T47D (cell line): ENCODE data around the gene IQSEC1.

ENCODE experiments used
- DNase-seq, 2 experiments: peaks; one replicate each; pipeline versions ENCODE4 v3.0.0 to v3.0.0-alpha.2; 2011 to 2012; ENCODE audit warnings: low read depth in 1 of 2, low spot score in 1 of 2
- JUND ChIP-seq: IDR thresholded peaks from 2 replicates; pipeline ENCODE4 v1.6.1; 2012; ENCODE audit warnings: low read depth
- in situ Hi-C: cut with HindIII; loops from 2 replicates; pipeline ENCODE4 v1.10.0; 2016; ENCODE audit warnings: low sequenced_read_pairs, low pct_unique_long_range_greater_than_20kb

The IQSEC1 gene

DNA sequence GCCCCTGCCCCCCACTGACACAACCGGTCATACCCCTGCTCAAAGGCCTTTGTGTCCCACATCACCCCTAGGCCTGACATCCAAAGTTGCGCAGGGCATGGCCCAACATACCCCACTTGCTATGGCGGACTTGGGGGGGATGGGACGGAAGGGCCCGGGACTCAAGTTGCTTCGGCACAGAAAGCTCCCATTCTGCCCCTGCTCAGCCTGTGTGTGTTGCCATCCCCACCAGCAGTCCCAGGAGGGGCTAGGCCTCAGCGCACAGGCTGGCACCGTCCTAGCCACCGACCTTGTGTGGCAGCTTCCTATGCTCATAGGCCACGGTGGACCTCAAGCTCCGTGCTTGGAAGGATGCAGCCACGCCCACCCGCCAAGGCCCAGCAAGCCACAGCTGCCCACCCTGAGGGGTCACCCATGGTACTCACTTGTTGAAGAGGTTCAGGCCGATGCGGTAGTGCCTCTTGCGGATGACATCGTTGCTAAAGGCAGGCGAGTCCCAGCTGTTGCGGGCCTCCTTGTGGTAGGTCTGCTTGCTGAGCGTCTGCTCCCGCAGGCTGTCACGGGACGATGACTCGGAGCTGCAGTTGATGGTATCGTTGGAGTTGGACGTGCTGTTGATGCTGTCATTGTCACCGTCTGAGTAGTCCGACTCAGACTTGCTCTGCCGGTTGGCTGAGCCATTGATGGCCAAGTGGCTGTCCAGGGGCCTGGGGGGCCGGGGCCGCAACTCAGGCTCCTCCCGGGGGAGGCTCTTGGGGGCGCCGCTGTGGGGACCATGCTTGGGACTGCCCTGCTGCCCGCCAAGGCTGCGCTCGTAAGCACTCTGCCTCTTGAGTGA, 138.0 kb downstream of the IQSEC1 start:
- in situ Hi-C loops, result no loop called here
- TF ChIP-seq JUND, result no peak
- no peak for DNase-seq

DNA sequence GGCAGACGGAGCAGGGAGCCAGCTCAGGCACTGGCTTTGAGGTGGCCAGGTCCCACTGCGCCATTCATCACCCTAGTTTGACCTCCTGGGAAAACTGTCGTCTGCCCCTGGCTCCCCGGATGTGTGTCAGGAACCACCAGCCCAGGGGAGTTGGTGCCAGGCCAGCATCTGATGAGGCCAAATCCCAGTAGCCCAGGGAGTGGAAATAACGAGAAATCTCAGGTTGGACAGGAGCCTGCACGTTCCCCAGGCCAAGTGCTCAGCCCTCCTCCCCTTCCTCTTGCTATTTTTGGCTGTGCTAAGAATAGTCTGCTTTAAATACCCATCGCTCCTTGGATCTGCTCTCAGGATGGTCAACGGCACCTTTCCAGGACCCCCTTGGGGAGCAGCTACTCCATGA, 138.8 kb downstream of the IQSEC1 start:
- TF ChIP-seq JUND, result no peak
- no peak for DNase-seq
- in situ Hi-C loops, result no loop called here

DNA sequence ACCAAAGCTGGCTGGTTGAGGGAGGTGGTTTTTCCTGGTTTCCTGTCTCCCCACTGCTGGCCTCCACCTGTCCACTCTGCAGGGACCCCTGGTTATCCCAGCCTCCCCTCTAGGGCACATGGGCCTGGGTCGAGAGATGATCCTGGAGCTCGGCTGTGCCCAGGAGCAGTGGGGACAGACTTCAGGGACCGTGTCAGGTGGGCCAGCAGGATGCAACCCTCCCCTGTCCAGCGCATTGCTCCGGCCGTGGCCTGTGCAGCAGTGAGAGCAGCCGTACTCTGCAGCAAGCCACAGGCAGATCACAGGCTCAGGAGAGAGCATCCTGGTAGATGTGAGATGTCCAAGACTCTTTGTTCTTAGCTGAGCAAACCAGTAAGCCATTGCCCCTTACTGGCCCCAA, 139.3 kb downstream of the IQSEC1 start:
- no peak for TF ChIP-seq JUND
- no peak for DNase-seq
- in situ Hi-C loops, result no loop called here

DNA sequence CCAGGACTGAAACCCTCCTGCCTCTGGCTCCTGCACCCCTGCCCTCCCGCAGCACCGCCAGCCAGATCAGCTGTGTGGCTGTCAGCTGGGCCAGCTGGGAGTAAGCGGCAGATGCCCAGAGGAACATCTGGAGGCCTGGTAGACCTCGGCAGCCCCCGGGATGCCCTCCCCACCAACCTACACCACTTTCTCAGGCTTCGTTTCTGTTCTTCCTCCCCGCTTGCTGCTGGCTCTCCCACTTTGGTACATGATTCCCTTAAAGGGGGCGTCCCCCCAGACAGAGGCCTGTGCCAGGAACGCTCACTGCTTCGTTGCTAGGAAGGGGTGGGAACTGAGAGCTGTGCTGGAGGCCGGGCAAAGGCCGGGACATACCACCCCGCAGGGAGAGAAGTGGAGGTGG, 140.5 kb downstream of the IQSEC1 start:
- in situ Hi-C loops, result no loop called here
- TF ChIP-seq JUND, result no peak
- no peak for DNase-seq

DNA sequence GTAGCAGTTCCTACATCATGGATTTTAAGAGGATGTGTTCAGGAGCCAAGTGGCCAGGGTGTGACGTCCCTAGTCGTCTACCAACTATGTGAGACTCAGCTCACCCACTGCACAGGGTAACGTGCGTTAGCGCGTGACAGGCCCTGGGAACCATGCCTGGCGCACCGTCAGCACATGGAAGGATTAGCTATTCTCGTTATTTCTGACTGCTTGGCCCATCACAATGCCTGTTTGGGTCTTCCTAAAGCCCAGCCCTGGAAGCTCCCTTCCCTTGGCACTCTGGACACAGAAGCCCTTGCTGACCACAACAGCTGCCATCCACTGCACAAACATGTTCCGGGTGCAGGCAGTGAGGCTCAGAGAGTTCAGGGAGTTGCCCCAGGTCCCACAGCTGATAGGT, 140.9 kb downstream of the IQSEC1 start:
- DNase-seq, result no peak
- no peak for TF ChIP-seq JUND
- in situ Hi-C loops, result no loop called here

DNA sequence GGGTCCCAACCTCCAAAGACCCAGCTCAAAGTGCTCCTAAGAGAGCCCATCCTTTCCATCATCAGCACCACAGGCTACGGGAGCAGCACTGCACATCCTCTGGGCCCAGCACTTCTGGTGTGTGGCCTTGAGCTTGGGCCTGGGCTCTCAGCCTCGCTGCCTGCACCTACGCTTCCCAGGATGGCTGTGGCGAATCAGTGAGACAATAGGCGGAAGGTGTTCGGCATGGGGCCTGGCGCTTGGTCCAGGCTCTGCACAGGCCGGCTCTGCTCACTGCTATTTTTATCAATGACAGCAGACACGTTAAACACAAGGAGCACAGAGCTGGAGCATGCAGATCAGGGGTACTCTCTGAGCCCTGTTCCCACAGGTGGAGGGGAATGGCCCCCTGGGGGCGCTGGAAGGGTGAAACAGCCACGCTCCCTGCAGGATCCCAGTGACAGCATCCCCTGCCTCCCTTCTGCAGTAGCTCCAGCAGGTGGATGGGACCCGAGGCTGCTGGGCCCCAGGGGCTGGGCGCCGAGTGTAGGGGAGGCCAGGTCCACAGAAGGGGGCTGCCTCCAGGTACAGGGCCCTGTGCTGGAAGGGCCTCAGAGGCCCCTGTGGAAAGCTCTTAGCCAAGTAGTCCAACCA, 141.8 kb downstream of the IQSEC1 start:
- no peak for DNase-seq
- TF ChIP-seq JUND, result no peak
- in situ Hi-C loops, result no loop called here

DNA sequence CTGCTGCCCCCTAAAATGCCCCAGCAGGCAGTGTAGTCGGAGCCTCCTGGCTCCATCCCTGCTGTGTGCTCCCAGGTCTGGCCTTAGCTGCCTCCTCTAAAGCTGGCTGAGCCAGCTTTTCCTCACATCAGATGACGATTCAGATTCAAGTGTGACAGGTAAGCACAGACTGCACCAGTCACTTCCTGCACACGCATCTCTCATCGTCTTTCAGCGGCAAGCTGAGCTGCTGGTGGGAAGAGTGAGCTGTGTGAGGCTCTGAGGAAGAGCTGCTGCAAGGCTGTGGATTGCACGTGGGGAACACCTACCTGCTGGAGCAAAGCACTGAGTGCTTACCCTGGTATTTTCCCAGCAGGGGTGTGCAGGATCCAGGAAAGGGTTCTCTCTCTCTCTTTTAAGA, 143.4 kb downstream of the IQSEC1 start:
- in situ Hi-C loops, result no loop called here
- peak; percentile 20 to 51 for DNase-seq
- TF ChIP-seq JUND, result no peak

DNA sequence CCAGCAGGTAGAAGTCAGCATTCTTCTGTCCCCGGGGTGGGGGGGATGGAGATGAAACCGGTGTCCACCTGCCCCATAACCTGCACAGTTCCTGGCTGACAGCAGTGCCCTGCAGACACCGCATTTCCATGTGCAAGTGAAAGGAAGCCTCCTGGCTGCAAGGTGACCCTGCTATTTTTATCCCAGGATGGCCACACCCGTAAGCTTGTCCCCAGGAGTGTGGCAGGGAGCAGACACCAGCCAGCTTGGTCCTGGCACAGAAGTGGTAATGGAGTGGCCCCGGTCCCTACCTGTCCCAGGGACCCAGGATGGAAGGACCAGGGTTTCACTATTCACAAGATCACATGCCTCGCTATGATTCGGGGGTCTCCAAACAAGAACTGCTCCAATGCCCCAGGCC, 146.6 kb downstream of the IQSEC1 start:
- in situ Hi-C loops, result no loop called here
- no peak for DNase-seq
- TF ChIP-seq JUND, result no peak

DNA sequence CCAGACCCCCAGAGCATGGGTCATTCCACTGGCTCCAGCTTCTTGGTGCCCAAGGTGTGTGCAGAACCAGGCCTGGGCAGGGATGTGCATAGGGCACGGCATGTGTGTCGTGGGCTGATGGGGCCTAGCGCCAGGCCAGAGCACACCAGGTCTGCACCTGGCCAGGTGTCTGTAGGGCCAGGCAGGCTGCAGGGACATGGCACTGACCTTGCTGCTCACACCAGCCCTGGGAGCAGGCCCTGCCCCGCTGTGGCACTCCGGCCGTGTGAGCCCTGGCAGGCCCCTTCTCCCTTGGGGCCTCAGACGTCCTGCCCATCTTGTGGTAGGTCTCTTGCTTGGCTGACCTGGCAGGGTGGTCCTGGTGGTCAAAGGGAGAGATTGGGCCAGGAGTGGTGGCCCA, 147.6 kb downstream of the IQSEC1 start:
- no peak for TF ChIP-seq JUND
- DNase-seq, result no peak
- in situ Hi-C loops, result no loop called here

DNA sequence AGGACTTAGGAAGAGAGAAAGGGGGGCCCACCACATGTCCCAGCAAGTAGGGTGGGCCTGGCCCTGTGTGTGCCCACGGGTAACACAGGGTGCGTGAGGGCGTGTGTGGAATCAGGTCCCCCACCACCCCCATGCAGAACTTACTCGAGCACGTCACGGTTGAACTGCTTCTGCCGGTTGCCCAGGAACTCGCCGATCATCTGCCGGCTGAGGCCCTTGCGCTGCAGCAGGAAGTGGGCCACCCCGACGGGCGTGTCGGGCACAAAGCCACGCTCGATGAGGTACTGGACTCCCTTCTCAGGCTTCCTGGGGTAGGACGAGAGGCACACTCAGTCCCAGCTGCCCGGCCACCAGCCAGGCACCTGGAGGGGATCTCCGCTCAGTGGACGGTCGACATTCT, 148.8 kb downstream of the IQSEC1 start:
- TF ChIP-seq JUND, result no peak
- DNase-seq, result no peak
- in situ Hi-C loops, result no loop called here

DNA sequence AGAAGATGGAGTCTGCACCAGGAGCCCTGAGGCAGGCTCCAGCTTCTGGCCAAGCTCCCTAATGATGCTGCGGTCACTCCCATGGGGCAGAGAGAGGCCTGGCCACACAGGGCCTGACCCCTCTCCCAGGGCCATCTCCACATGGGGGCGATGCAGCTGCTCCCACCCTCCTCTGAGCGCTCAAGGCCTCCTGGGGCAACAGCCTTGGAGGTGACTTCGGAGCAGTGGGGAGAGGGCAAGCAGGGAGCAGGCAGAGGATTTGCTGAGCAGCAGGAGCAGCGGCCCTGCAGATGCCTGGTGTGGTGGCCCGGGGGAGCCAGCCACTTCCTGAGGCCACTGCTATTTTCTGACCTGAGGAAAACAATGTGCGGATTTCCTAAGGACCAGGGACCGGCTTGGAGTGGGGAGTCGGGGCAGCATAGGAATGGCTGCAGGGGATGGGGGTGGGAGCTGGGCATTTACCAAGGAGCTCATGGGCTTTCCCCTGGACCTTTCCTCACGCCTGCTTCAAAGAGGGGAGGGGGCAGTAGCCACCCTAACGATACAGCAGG, 150.3 kb downstream of the IQSEC1 start:
- no peak for TF ChIP-seq JUND
- in situ Hi-C loops, result no loop called here
- no peak for DNase-seq

DNA sequence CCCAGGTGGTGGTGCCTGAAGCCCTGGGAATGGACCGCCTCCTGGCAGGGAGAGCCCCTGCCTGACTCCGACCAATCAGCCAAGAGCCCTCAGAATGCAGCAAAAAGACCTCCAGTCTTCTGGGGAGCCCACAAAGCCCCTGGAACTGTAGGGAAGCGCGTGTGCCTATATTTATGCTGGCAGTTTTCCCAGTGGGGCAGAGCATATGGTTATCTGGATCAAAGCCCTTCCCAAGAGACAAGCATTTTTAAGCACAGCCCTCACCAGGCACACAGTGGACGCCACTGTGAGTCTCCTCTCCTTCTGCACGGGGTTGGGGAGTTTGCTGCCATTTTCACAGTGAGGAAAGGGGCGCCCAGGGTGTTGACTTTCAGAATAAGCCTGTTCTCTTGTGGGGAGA, 150.9 kb downstream of the IQSEC1 start:
- in situ Hi-C loops, result no loop called here
- no peak for TF ChIP-seq JUND
- no peak for DNase-seq

DNA sequence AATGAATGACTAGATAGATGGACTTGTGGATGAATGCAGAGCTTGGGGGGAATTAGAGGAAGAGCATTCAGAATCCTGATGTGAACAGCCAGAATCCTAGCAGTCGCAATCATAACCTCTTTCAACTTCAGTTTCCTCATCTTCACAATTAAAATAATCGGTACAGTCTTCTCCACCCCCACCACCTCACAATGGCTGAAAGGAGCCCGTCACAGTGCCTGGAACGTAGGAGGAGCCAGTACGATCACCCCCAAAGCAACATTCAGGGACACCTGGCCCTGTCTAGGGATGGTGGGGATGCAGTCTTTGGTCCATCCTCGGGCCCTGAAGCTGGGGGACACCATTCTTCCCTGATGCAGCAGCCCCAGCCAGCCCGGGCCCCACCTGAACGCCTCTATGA, 151.5 kb downstream of the IQSEC1 start:
- in situ Hi-C loops, result no loop called here
- no peak for TF ChIP-seq JUND
- DNase-seq, result no peak
